22Rv1 (cell line): Measurements from ENCODE around the gene ANKRD23.
A peak's percentile ranks its signal among the peaks of the same experiment; 100 is the strongest.

ENCODE experiments used
- H3K27ac ChIP-seq: fragments of 450-650 bp; 2 replicates; pipeline ENCODE4 v1.5.1; 2017
- CTCF ChIP-seq: fragments of 450-650 bp; IDR thresholded peaks from 2 replicates; pipeline ENCODE4 v1.5.1; 2017; ENCODE audit warnings: mild to moderate bottlenecking
- ZFX ChIP-seq: fragments of 450-650 bp; IDR thresholded peaks from 2 replicates; pipeline ENCODE4 v1.6.1; 2017; ENCODE audit warnings: antibody characterized with exemption, borderline replicate concordance

The ANKRD23 gene

GRCh38 chr2:96839293-96839874 is 4.4 kb downstream of the ANKRD23 start:
- no peak for TF ChIP-seq CTCF
- no peak for TF ChIP-seq ZFX
- no peak overlapping the region for H3K27ac ChIP-seq

- no peak for TF ChIP-seq ZFX
- TF ChIP-seq CTCF: no peak
Measured at GRCh38 chr2:96838345-96839292, 5.2 kb downstream of the ANKRD23 start.

GRCh38 chr2:96837575-96837974 is 6.2 kb downstream of the ANKRD23 start:
- TF ChIP-seq ZFX (no peak), CTCF (no peak)
- no peak overlapping the region for H3K27ac ChIP-seq

More at GRCh38 chr2:96838345-96839292, 5.2 kb downstream of the ANKRD23 start:
- no peak overlapping the region for H3K27ac ChIP-seq

GRCh38 chr2:96835830-96836229 is 8.0 kb downstream of the ANKRD23 start:
- no peak for TF ChIP-seq CTCF
- no peak overlapping the region for H3K27ac ChIP-seq

- no peak for TF ChIP-seq ZFX
- no peak for TF ChIP-seq CTCF
- peak overlapping the region; percentile 60 for H3K27ac ChIP-seq
Measured at GRCh38 chr2:96832754-96833507, 10.9 kb downstream of the ANKRD23 start.

- no peak for TF ChIP-seq ZFX
- TF ChIP-seq CTCF: no peak
- H3K27ac ChIP-seq: peak overlapping the region; percentile 60
Measured at GRCh38 chr2:96832408-96832753, 11.4 kb downstream of the ANKRD23 start.

- peak overlapping the region; percentile 60 for H3K27ac ChIP-seq
- TF ChIP-seq CTCF (no peak), ZFX (no peak)
Measured at GRCh38 chr2:96831679-96832078, 12.1 kb downstream of the ANKRD23 start.
